Measurements from ENCODE around the gene LUC7L3.

- no peak for TF ChIP-seq POLR2A (IDR thresholded peaks at IDR 0.05; ENCODE audit: low read depth, low read length)
- TF ChIP-seq POLR2AphosphoS5 (IDR thresholded peaks at IDR 0.05; ENCODE audit: low read depth, low read length), result no peak
Observed at GRCh38 chr17:50779747-50780353, 60.4 kb downstream of the LUC7L3 start.

Measured in GM12892 (cell line).